Activated CD4-positive, alpha-beta T cell treated with anti-CD3 and anti-CD28 coated beads for 1 hour (primary cell): Measurements from ENCODE around the gene APOD.

ENCODE experiments used
- DNase-seq: peaks from one replicate; pipeline ENCODE4 v3.0.0-alpha.2; 2020

APOD gene

GRCh38 chr3:195551381-195551978, 32.3 kb downstream of the APOD start:
- no peak for DNase-seq

- DNase-seq, result no peak
These were observed 33.0 kb downstream of the APOD start for GRCh38 chr3:195550723-195551122.

DNA sequence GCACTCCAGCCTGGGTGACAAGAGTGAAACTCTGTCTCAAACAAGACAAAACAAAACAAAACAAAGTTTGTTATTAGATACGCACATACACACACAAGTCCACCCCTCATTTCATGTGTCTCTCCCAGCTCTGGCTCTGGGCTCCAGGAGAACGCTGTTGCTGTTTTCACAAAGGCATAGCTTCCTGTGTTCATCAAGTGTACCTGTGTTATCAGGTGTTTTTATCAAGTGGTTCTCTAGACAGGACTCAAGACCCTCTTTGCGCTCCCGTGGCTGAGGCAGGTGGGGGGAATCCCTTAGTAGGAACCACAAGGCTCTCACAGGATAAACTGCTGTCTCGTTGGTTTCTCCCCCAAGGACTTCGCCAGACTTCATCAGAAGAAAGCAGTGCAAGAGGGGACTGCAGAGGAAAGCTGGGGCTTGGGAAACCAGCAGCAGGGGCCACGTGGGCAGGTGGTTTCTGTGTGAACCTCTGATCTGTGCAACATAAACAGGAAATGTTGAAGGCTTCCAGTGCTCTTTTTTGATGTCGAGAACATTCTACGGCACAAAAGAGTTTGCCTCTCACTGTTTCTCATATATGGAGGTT, 33.7 kb downstream of the APOD start:
- peak; percentile 69 for DNase-seq

GRCh38 chr3:195548987-195549386, 34.8 kb downstream of the APOD start:
- no peak for DNase-seq

- DNase-seq, result no peak
These were observed 35.2 kb downstream of the APOD start for GRCh38 chr3:195548501-195548900.

DNA sequence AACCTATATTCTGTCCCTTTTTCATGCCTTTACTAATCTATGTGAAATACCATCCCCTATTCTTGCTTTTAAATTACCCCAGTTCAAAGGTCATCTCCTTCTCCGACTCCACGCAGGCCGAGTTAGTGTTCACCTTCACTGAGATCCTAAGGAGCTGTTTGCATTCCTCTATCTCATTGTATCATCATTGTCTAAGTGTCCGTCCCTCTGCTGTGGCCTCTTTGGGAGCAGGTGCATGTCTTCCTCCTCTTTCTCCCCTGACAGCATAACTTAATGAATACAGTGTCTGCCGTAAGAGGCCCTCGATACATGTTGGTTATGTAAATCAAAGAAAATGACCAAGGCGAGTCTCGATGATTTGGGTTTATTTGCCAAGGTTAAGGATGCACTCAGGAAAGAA, 35.7 kb downstream of the APOD start:
- DNase-seq, result no peak

GRCh38 chr3:195546130-195546560, 37.6 kb downstream of the APOD start:
- no peak for DNase-seq

GRCh38 chr3:195544634-195545033, 39.1 kb downstream of the APOD start:
- DNase-seq, result no peak

GRCh38 chr3:195544230-195544536, 39.6 kb downstream of the APOD start:
- no peak for DNase-seq

- DNase-seq, result no peak
These were observed 40.1 kb downstream of the APOD start for GRCh38 chr3:195543500-195544229.

DNA sequence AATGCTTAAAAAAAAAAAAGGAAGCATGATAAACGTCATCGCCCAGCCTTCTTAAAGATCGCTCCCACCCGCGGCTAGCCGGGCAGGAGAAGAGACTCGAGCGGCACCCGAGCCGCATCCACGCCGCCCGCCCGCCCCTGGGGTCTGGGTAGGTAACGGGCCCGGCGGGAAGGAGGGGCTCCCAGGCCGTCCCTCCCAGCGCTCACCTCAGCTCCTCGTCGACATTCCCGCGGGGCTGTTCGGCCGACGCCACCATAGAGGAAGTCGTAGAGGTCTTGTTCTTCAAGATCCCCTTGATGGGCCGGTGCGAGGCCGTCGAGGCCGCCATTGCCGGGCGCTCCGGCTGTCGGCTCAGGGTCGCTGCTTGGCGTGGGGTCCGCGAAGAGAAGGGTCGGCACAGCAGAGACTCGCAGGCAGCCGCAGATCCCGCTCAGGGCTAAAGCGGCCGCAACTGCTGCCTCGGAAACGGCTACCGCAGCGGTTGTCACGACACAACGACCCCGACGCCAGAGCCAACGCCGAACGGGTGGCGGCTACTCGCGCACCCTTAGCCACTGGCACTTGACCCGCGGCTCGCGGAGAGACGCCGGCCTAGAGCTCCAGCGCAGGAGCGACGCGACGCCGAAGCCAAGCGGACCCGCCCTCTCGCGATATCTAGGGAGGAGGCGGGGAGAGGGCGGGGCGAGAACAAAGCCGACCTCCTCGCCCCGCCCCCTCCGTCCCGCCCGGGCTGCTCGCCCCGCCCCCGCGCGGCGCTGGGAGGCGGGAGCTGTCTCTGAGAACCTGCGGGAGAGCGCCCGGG, 40.8 kb downstream of the APOD start, which contains the start of gene PPP1R2:
TSS of gene PPP1R2 (minus strand) at position 628 of the 802 bp plus-strand sequence. CDS start at position 328, 300 bp downstream.
- DNase-seq, result peak; percentile 85

GRCh38 chr3:195542316-195542697, 41.4 kb downstream of the APOD start:
- DNase-seq, result no peak

GRCh38 chr3:195540511-195540910, 43.2 kb downstream of the APOD start:
- DNase-seq, result no peak

DNA sequence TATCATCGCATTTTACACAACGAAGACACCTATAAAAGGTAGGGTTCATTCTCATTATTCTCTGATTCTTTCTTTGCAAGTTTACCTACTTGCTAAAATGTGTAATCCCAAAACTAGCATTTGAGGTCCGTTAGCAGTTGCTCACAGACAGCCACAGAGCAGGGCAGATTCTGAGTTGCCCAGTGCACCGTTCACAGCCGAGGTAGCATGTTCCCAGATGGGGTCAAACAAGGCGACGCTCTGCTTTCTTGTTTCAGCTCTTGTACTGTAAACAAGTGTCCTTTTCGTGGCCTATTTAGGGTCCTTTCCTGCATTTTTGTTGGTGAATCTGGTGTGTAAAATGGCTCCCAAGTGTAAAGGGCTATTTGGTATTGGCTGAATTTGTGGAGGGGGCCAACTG, 43.7 kb downstream of the APOD start:
- no peak for DNase-seq

- no peak for DNase-seq
These were observed 44.3 kb downstream of the APOD start for GRCh38 chr3:195539479-195539878.

- no peak for DNase-seq
These were observed 45.7 kb downstream of the APOD start for GRCh38 chr3:195537995-195538394.

GRCh38 chr3:195535293-195535692, 48.4 kb downstream of the APOD start:
- no peak for DNase-seq

- no peak for DNase-seq
These were observed 50.9 kb downstream of the APOD start for GRCh38 chr3:195532834-195533233.

DNA sequence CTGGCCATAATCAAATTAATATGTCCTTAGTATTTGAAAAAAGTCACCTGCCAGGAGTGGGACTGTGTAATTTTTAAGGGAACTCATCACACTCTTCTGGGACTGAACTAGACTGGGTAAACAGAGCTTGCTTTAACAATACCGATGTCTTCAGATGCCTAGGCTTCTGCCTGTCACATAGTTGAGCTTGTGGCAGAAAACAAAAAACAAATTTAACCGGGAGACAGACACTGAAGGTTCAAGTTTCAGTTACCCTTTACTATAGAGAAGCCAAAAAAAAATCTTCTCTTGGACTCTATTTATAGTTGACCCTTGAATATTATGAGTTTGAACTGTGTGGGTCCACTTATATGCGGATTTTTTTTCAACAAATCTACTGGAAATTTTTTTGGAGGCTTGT, 51.4 kb downstream of the APOD start:
- DNase-seq, result no peak

- no peak for DNase-seq
These were observed 52.1 kb downstream of the APOD start for GRCh38 chr3:195531683-195532082.

GRCh38 chr3:195526492-195526891, 57.2 kb downstream of the APOD start:
- no peak for DNase-seq

GRCh38 chr3:195524171-195524896, 59.4 kb downstream of the APOD start:
- DNase-seq, result no peak
